ENCODE data around the gene RGL1.

GRCh38 chr1:183945428-183946319, 140.8 kb downstream of the RGL1 start:
- no peak for TF ChIP-seq EGR1 (IDR thresholded peaks at IDR 0.05; ENCODE audit: low read depth)
- TF ChIP-seq CTCF (IDR thresholded peaks at IDR 0.05 in 2 of 3, conservative IDR thresholded peaks at IDR 0.05 in 1 of 3; ENCODE audit: borderline replicate concordance in 1 of 3, insufficient read depth in 1 of 3, low read depth in 2 of 3, low read length in 2 of 3), result no peak
- no peak for TF ChIP-seq POLR2A (IDR thresholded peaks at IDR 0.05; ENCODE audit: borderline replicate concordance, extremely low read depth, insufficient read depth, insufficient read length)
- TF ChIP-seq FOSL1 (IDR thresholded peaks at IDR 0.05; ENCODE audit: low read depth), result no peak
- no peak for TF ChIP-seq EZH2 (IDR thresholded peaks at IDR 0.05)
